Testis (tissue), 5 donors: ENCODE data around the gene DZIP1. TPM values are rescaled to one million over a fixed set of nuclear protein-coding genes. Genes with fewer than 3 reads are reported as not detected.
"Not testable (repeated sequence)": the region's sequence is repeated elsewhere in the genome, so short reads cannot be mapped to it uniquely, and the experiment has no call there.

Experiments
- DNase-seq: peaks from one replicate; pipeline ENCODE4 v3.0.0-alpha.2; 2019
- H3K27ac ChIP-seq, 2 donors: fragments of 200-600 bp; sonication (generic); one replicate each; pipeline ENCODE4 v1.5.1; 2019
- H3K27me3 ChIP-seq: fragments of 200-600 bp; sonication (generic); one replicate; pipeline ENCODE4 v1.5.1; 2019
- H3K36me3 ChIP-seq: fragments of 200-600 bp; sonication (generic); one replicate; pipeline ENCODE4 v1.5.1; 2017; ENCODE audit warnings: low read depth; ENCODE audit errors: missing control alignments
- H3K4me1 ChIP-seq: fragments of 200-600 bp; sonication (generic); one replicate; pipeline ENCODE4 v1.5.1; 2019
- H3K4me3 ChIP-seq, 2 donors: fragments of 200-600 bp; sonication (generic); one replicate each; pipeline ENCODE4 v1.5.1; 2017 to 2019
- H3K9me3 ChIP-seq: fragments of 200-600 bp; sonication (generic); one replicate; pipeline ENCODE4 v1.5.1; 2017
- CTCF ChIP-seq, 3 experiments: fragments of 450-650 bp in 2 of 3; fragments of 200-600 bp in 1 of 3; sonication (generic) in 1 of 3; IDR thresholded peaks; one replicate each; pipeline ENCODE4 v1.5.1; 2016 to 2019; ENCODE audit warnings: antibody characterized with exemption in 3 of 3, mild to moderate bottlenecking in 2 of 3, moderate library complexity in 1 of 3
- POLR2A ChIP-seq: fragments of 450-650 bp; IDR thresholded peaks from one replicate; pipeline ENCODE4 v1.6.1; 2017; ENCODE audit warnings: antibody characterized with exemption, mild to moderate bottlenecking, moderate library complexity
- WGBS, 2 donors: methylation state at CpG; one replicate each; pipeline ENCODE4 v1.1.5; 2018; 5-methylcytosine and 5-hydroxymethylcytosine counted together
- intact Hi-C: fragments of 100-400 bp; cut with DNase I; formaldehyde crosslinking; loops from one replicate; pipeline ENCODE4 v1.15.1; 2023; ENCODE audit warnings: low total_unique reads
- long read RNA-seq, 2 donors: transcript quantifications; one replicate each; lab custom pipeline, GENCODE V29; 2026
- polyA plus RNA-seq: library from polyadenylated mRNA; stranded (reverse); fragments of 350-450 nt; fragmentation: Illumina TruSeq; extraction: RNeasy Lipid Tissue Mini Kit (QIAGEN cat#74804); gene quantifications from one replicate; pipeline ENCODE4 v1.2.3, GENCODE V29; 2014; ENCODE audit warnings: low read depth, low replicate concordance; ENCODE audit not compliant: insufficient read depth
- total RNA-seq, 2 donors: library from RNA; depleted of rRNA; stranded (reverse); fragments of >200 nt; gene quantifications; one replicate each; pipeline ENCODE4 v1.2.3, GENCODE V29; 2016

The DZIP1 gene, protein sequence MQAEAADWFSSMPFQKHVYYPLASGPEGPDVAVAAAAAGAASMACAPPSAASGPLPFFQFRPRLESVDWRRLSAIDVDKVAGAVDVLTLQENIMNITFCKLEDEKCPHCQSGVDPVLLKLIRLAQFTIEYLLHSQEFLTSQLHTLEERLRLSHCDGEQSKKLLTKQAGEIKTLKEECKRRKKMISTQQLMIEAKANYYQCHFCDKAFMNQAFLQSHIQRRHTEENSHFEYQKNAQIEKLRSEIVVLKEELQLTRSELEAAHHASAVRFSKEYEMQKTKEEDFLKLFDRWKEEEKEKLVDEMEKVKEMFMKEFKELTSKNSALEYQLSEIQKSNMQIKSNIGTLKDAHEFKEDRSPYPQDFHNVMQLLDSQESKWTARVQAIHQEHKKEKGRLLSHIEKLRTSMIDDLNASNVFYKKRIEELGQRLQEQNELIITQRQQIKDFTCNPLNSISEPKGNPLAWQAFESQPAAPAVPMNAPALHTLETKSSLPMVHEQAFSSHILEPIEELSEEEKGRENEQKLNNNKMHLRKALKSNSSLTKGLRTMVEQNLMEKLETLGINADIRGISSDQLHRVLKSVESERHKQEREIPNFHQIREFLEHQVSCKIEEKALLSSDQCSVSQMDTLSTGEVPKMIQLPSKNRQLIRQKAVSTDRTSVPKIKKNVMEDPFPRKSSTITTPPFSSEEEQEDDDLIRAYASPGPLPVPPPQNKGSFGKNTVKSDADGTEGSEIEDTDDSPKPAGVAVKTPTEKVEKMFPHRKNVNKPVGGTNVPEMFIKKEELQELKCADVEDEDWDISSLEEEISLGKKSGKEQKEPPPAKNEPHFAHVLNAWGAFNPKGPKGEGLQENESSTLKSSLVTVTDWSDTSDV
- total RNA-seq (10 to 100 TPM; 54.7 to 63.7 TPM), polyA plus RNA-seq (143 TPM)
- long read RNA-seq, donor 1, partial matches to known transcripts: 0 of 1 reads
- long read RNA-seq, donor 1, other reads (novel, unspliced or antisense): 0 of 1 reads
- long read RNA-seq, donor 2, partial matches to known transcripts: 0 of 1 reads
- long read RNA-seq, donor 2, other reads (novel, unspliced or antisense): 0 of 1 reads

GRCh38 chr13:95644601-95645052, at the start of gene DZIP1:
Gene DZIP1 (minus strand): TSS chr13:95644706. CDS start chr13:95642029, 2,677 bp downstream.
- DNase-seq: peak; percentile 83
- no peak for TF ChIP-seq POLR2A
- TF ChIP-seq CTCF (IDR thresholded peaks at IDR 0.05): no peak
- intact Hi-C loops: no loop called here

DNA sequence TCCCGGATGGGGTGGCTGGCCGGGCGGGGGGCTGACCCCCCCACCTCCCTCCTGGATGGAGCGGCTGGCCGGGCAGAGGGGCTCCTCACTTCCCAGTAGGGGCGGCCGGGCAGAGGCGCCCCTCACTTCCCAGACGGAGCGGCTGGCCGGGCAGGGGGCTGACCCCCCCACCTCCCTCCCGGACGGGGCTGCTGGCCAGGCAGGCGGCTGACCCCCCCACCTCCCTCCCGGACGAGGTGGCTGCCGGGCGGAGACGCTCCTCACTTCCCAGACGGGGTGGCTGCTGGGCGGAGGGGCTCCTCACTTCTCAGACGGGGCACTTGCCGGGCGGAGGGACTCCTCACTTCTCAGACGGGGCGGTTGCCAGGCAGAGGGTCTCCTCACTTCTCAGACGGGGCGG, 46.5 kb upstream of the DZIP1 start:
- intact Hi-C loops, H3K27me3 ChIP-seq: not testable (repeated sequence)
- 97% methylated on average over 10 of the region's 28 CpGs; no CpG with 5 or more reads in 1 of the 2 donors for WGBS, 2 donors

More at GRCh38 chr13:95644601-95645052, at the start of gene DZIP1:
- peaks cover 4% of the 10 kb centered on the region for H3K4me1 ChIP-seq
- WGBS, 2 donors: 1 to 7% methylated on average over 6 to 28 of the region's 30 CpGs
- H3K36me3 ChIP-seq: no peaks in the 10 kb centered on the region
- H3K9me3 ChIP-seq: no peaks in the 10 kb centered on the region
- H3K4me3 ChIP-seq: peak within 1 kb of the TSS; percentile 63 to 81
- no peaks in the 10 kb centered on the region for H3K27me3 ChIP-seq
- peak within 1 kb of the TSS; percentile 79 to 82 for H3K27ac ChIP-seq

GRCh38 chr13:95689582-95689926, 45.0 kb upstream of the DZIP1 start:
- H3K9me3 ChIP-seq: no peaks in the 10 kb centered on the region
- no peak for DNase-seq
- no peaks in the 10 kb centered on the region for H3K36me3 ChIP-seq
- no peaks in the 10 kb centered on the region for H3K4me1 ChIP-seq
- WGBS, 2 donors: 87 to 94% methylated on average over 3 of the region's 3 CpGs
- TF ChIP-seq POLR2A (no peak), CTCF (IDR thresholded peaks at IDR 0.05) (no peak)
- H3K4me3 ChIP-seq: no peak overlapping the region
- no peak overlapping the region for H3K27ac ChIP-seq
- intact Hi-C loops: no loop called here
- no peaks in the 10 kb centered on the region for H3K27me3 ChIP-seq

More for the DNA sequence above, 46.5 kb upstream of the DZIP1 start:
- not testable (repeated sequence) for H3K9me3 ChIP-seq, DNase-seq, H3K27ac ChIP-seq, H3K4me1 ChIP-seq, H3K36me3 ChIP-seq, H3K4me3 ChIP-seq

GRCh38 chr13:95684960-95685359, 40.5 kb upstream of the DZIP1 start:
- H3K27ac ChIP-seq, H3K9me3 ChIP-seq, H3K4me1 ChIP-seq, H3K36me3 ChIP-seq, H3K4me3 ChIP-seq, H3K27me3 ChIP-seq, DNase-seq, intact Hi-C loops: not testable (repeated sequence)
- 89 to 99% methylated on average over 5 of the region's 5 CpGs for WGBS, 2 donors

- intact Hi-C loops: no loop called here
- no peak overlapping the region for H3K4me3 ChIP-seq
- no peak for DNase-seq
- no peak overlapping the region for H3K27ac ChIP-seq
- H3K27me3 ChIP-seq: no peaks in the 10 kb centered on the region
- peaks cover 3% of the 10 kb centered on the region for H3K4me1 ChIP-seq
- H3K36me3 ChIP-seq: no peaks in the 10 kb centered on the region
- 79 to 89% methylated on average over 2 of the region's 2 CpGs for WGBS, 2 donors
- H3K9me3 ChIP-seq: no peaks in the 10 kb centered on the region
- TF ChIP-seq CTCF (IDR thresholded peaks at IDR 0.05) (no peak), POLR2A (no peak)
Observed at GRCh38 chr13:95684418-95684817, 39.9 kb upstream of the DZIP1 start.
